K562 (cell line): ENCODE data around the gene KCNB1. TPM values are rescaled to one million over a fixed set of nuclear protein-coding genes. Genes with fewer than 3 reads are reported as not detected.

Experiments
- ATAC-seq: fragments of 200-7000 bp; cut with Tn5 transposase; 3 replicates; pipeline ENCODE4 v1.9.1; 2020; ENCODE audit warnings: moderate library complexity
- BruUV-seq: library from RNA; stranded (reverse); fragments of 400-500 nt; replicated peaks from 2 replicates; lab custom pipeline; 2021; lab: Mats Ljungman, UMichigan
- CTCF ChIA-PET: fragments of 300-600 bp; formaldehyde crosslinking; extraction: SDS; loops from one replicate; lab custom pipeline; 2021; ENCODE audit warnings: low intra/inter-chr PET ratio; lab: Yijun Ruan, JAX
- POLR2A ChIA-PET: fragments of 300-600, 350-650 bp; sonication (Branson Sonifier 250); formaldehyde crosslinking; extraction: SDS; loops from one replicate; lab custom pipeline; 2021; ENCODE audit warnings: antibody characterized with exemption, inconsistent platforms; lab: Yijun Ruan, JAX
- DNase-seq, 4 experiments: peaks; one replicate each; pipeline versions ENCODE4 v3.0.0 to v3.0.0-alpha.2; 2011 to 2018; ENCODE audit warnings: low spot score in 3 of 4, mixed read lengths in 3 of 4; ENCODE audit errors: extremely low read depth in 1 of 4
- FAIRE-seq: peaks from 2 replicates; lab custom pipeline; 2011; peaks lifted over from hg19 to GRCh38; lab: Jason Lieb, UNC
- H2AFZ ChIP-seq: 2 replicates; pipeline ENCODE4 v1.6.0; 2011; ENCODE audit warnings: low read depth, low read length, control low read depth, inconsistent platforms
- H3K27ac ChIP-seq: fragments of 200-600 bp; 3 replicates; pipeline ENCODE4 v1.8.0; 2011; ENCODE audit warnings: low read depth, mild to moderate bottlenecking, control low read depth, inconsistent platforms, low read length, moderate library complexity, mixed read lengths; ENCODE audit errors: extremely low read depth
- H3K27me3 ChIP-seq, 2 experiments: fragments of 300-600 bp in 1 of 2; 2 replicates in 1 of 2; 3 replicates in 1 of 2; pipeline versions ENCODE4 v1.6.0 to v1.8.0; 2011; ENCODE audit warnings: inconsistent platforms in 2 of 2, low read length in 2 of 2, mild to moderate bottlenecking in 1 of 2, mixed read lengths in 1 of 2, moderate library complexity in 1 of 2; ENCODE audit not compliant: control insufficient read depth in 2 of 2, insufficient read depth in 2 of 2
- H3K36me3 ChIP-seq: fragments of 300-600 bp; 3 replicates; pipeline ENCODE4 v1.8.0; 2011; ENCODE audit warnings: mild to moderate bottlenecking, low read length, inconsistent platforms; ENCODE audit not compliant: control insufficient read depth, insufficient read depth
- H3K4me1 ChIP-seq, 2 experiments: fragments of 200-600 bp in 1 of 2; replicated peaks in 1 of 2; 2 replicates in 1 of 2; 3 replicates in 1 of 2; pipeline versions ENCODE4 v1.5.1 to v1.8.0; 2011; ENCODE audit warnings: inconsistent platforms in 2 of 2, low read length in 2 of 2, mild to moderate bottlenecking in 1 of 2, mixed read lengths in 1 of 2, moderate library complexity in 1 of 2; ENCODE audit not compliant: control insufficient read depth in 2 of 2, insufficient read depth in 2 of 2
- H3K4me2 ChIP-seq: 2 replicates; pipeline ENCODE4 v1.6.1; 2011; ENCODE audit warnings: low read length, control low read depth, inconsistent platforms, mixed read lengths; ENCODE audit not compliant: insufficient read depth
- H3K4me3 ChIP-seq: fragments of 200-600 bp; sonication (generic), shearing (Covaris generic); 2 replicates; pipeline ENCODE4 v1.5.1; 2016; ENCODE audit warnings: control low read depth, inconsistent platforms
- H3K79me2 ChIP-seq: fragments of 200-600 bp; 3 replicates; pipeline ENCODE4 v1.8.0; 2011; ENCODE audit warnings: low read length, inconsistent platforms; ENCODE audit not compliant: control insufficient read depth, insufficient read depth
- H3K9ac ChIP-seq, 2 experiments: 2 replicates each; pipeline versions ENCODE4 v1.6.0 to v1.6.1; 2011; ENCODE audit warnings: low read depth in 2 of 2, low read length in 2 of 2, control low read depth in 1 of 2, inconsistent platforms in 1 of 2, mild to moderate bottlenecking in 1 of 2, mixed read lengths in 1 of 2; ENCODE audit not compliant: insufficient read depth in 1 of 2
- H3K9me1 ChIP-seq: one replicate; pipeline ENCODE4 v1.6.0; 2011; ENCODE audit warnings: inconsistent platforms, mild to moderate bottlenecking, low read length, moderate library complexity; ENCODE audit not compliant: control insufficient read depth, insufficient read depth
- H3K9me3 ChIP-seq: replicated peaks from 2 replicates; pipeline ENCODE4 v1.5.1; 2011; ENCODE audit warnings: low read depth, low read length, inconsistent platforms; ENCODE audit not compliant: control insufficient read depth, insufficient read depth
- H4K20me1 ChIP-seq: replicated peaks from 2 replicates; pipeline ENCODE4 v1.6.1; 2011; ENCODE audit warnings: low read length, inconsistent platforms, mixed read lengths; ENCODE audit not compliant: control insufficient read depth, insufficient read depth
- CREB3L1 ChIP-seq: fragments of 450-650 bp; IDR thresholded peaks from 2 replicates; pipeline ENCODE4 v1.6.1; 2014; ENCODE audit warnings: low read depth, mild to moderate bottlenecking, moderate library complexity, borderline replicate concordance
- E2F8 ChIP-seq: fragments of 450-650 bp; IDR thresholded peaks from 2 replicates; pipeline ENCODE4 v1.7.1; 2018; ENCODE audit warnings: mild to moderate bottlenecking, low read depth; ENCODE audit not compliant: partially characterized antibody
- ELF4 ChIP-seq: fragments of 450-650 bp; formaldehyde crosslinking; IDR thresholded peaks from 2 replicates; pipeline ENCODE4 v1.4.0; 2022; ENCODE audit warnings: missing genetic modification characterization
- FOXP4 ChIP-seq: sonication (generic); formaldehyde crosslinking; IDR thresholded peaks from 2 replicates; pipeline ENCODE4 v1.8.0; 2022; ENCODE audit warnings: mild to moderate bottlenecking, missing genetic modification reagents, borderline replicate concordance
- IRF2 ChIP-seq: sonication (generic); formaldehyde crosslinking; IDR thresholded peaks from 2 replicates; pipeline ENCODE4 v1.8.1; 2022; ENCODE audit warnings: mild to moderate bottlenecking, missing genetic modification reagents
- JUNB ChIP-seq: fragments of 450-650 bp; formaldehyde crosslinking; conservative IDR thresholded peaks from 2 replicates; pipeline ENCODE4 v1.4.0; 2020; ENCODE audit warnings: mild to moderate bottlenecking
- KDM4B ChIP-seq, 2 experiments: fragments of 450-650 bp in 1 of 2; sonication (generic) in 1 of 2; IDR thresholded peaks; 2 replicates each; pipeline ENCODE4 v1.6.1; 2016 to 2017; ENCODE audit warnings: borderline replicate concordance in 2 of 2, antibody characterized with exemption in 1 of 2, low read depth in 1 of 2, mild to moderate bottlenecking in 1 of 2
- LARP7 ChIP-seq: fragments of 450-650 bp; IDR thresholded peaks from 2 replicates; pipeline ENCODE4 v1.6.1; 2016
- MXI1 ChIP-seq: IDR thresholded peaks from 2 replicates; pipeline ENCODE4 v1.6.1; 2011; ENCODE audit warnings: low read depth, mild to moderate bottlenecking, improper control_type of control experiment, low read length
- NEUROD1 ChIP-seq: fragments of 150-350 bp; IDR thresholded peaks from 2 replicates; pipeline ENCODE4 v1.6.1; 2014; ENCODE audit warnings: borderline replicate concordance, low read length, low read depth; ENCODE audit not compliant: partially characterized antibody
- NFE2L1 ChIP-seq: fragments of 450-650 bp; IDR thresholded peaks from 2 replicates; pipeline ENCODE4 v1.6.1; 2016; ENCODE audit warnings: missing genetic modification characterization, low read depth, mild to moderate bottlenecking, missing compliant biosample characterization, moderate library complexity, borderline replicate concordance
- TAL1 ChIP-seq: fragments of 450-650 bp; IDR thresholded peaks from 2 replicates; pipeline ENCODE4 v1.6.1; 2016; ENCODE audit warnings: mild to moderate bottlenecking
- ZNF436 ChIP-seq: fragments of 250-450, 450-650 bp; sonication (Bioruptor Pico); formaldehyde crosslinking; IDR thresholded peaks from 2 replicates; pipeline ENCODE4 v1.7.0; 2020; ENCODE audit warnings: mild to moderate bottlenecking
- ZNF583 ChIP-seq: fragments of 250-450 bp; sonication (Bioruptor Pico); IDR thresholded peaks from 2 replicates; pipeline ENCODE4 v1.4.0; 2020
- WGBS: fragments of 100-300 bp; shearing (Covaris generic); methylation state at CpG from one replicate; pipeline ENCODE4 v1.1.6; 2016; ENCODE audit warnings: low coverage, mixed read lengths; ENCODE audit not compliant: insufficient coverage; ENCODE audit errors: missing lambda C conversion rate; 5-methylcytosine and 5-hydroxymethylcytosine counted together
- in situ Hi-C: fragments of 300-500 bp; cut with MboI; formaldehyde crosslinking; loops from 4 replicates; pipeline ENCODE4 v1.15.0; 2018; ENCODE audit warnings: inconsistent platforms, mixed read lengths
- intact Hi-C: fragments of 100-400 bp; cut with micrococcal nuclease; formaldehyde crosslinking; loops from 2 replicates; pipeline ENCODE4 v1.14.2; 2022
- polyA plus RNA-seq, 8 experiments: library from polyadenylated mRNA; depleted of rRNA in 4 of 8; stranded (reverse) in 5 of 8; unstranded in 3 of 8; fragments of >200 nt; fragmentation: Nextera tagmentation in 2 of 8; fragmentation: Illumina TruSeq in 1 of 8; extraction: Ambion mirVana in 2 of 8; extraction: Trizol in 1 of 8; gene quantifications; 2 replicates each; pipeline versions ENCODE4 v1.2.1 to v1.2.3, GENCODE V29; 2011 to 2014; ENCODE audit warnings: inconsistent platforms in 1 of 8, missing spikeins in 1 of 8
- total RNA-seq, 7 experiments: library from RNA; depleted of rRNA in 6 of 7; stranded (reverse); fragments of >200 nt in 6 of 7; fragmentation: Illumina TruSeq in 2 of 7; extraction: Trizol in 2 of 7; gene quantifications; 2 replicates each; pipeline versions ENCODE4 v1.2.1 to v1.2.3, GENCODE V29; 2011 to 2021; ENCODE audit warnings: low replicate concordance in 1 of 7

The KCNB1 gene
- total and polyA plus RNA-seq, 9 of the 15 experiments (the other 6 are each of a cell fraction or from before 2014, with no cell fraction given) = 0.01 to 0.06 TPM; not detected in 7

GRCh38 chr20:49360242-49360968 lies 122.1 kb downstream of the KCNB1 start (continued):
- TF ChIP-seq E2F8 = no peak
- no peak for TF ChIP-seq MXI1

GRCh38 chr20:49356676-49357075 lies 125.8 kb downstream of the KCNB1 start:
- Histone ChIP-seq H3K4me2 (no peak overlapping the region), H3K27ac (no peak overlapping the region)
- no peak for TF ChIP-seq LARP7
- no peak for TF ChIP-seq IRF2 (CRISPR knock-in tag)
- TF ChIP-seq NEUROD1 = no peak
- TF ChIP-seq CREB3L1 = no peak
- TF ChIP-seq JUNB = no peak
- no peak for TF ChIP-seq NFE2L1 (tag)
- TF ChIP-seq ELF4 (CRISPR knock-in tag) = no peak
- no peak for TF ChIP-seq TAL1
- no peak for TF ChIP-seq ZNF583 (CRISPR knock-in tag)
- no peak for TF ChIP-seq FOXP4 (CRISPR knock-in tag)
- TF ChIP-seq ZNF436 (CRISPR knock-in tag) = no peak
- no peak for TF ChIP-seq KDM4B (IDR thresholded peaks at IDR 0.05; ENCODE audit: borderline replicate concordance in 2 of 2, low read depth in 1 of 2)

More at GRCh38 chr20:49356676-49357075, 125.8 kb downstream of the KCNB1 start:
- FAIRE-seq (no peak), ATAC-seq (no peak), DNase-seq (no peak)
- no peaks in the 10 kb centered on the region for H3K9me3 ChIP-seq
- H3K4me1 ChIP-seq = no peaks in the 10 kb centered on the region
- 0% methylated on average over 3 of the region's 3 CpGs for WGBS
- CTCF ChIA-PET = interaction anchor here (0.6 kb wide), 1 partner anchor 23 kb away, joined by 3 read pairs; no protein-coding TSS in a partner anchor
- POLR2A ChIA-PET = interaction anchor here (0.6 kb wide), 2 partner anchors 229 to 624 kb away, joined by 3 read pairs; no protein-coding TSS in a partner anchor
- no peak overlapping the region for H3K9ac ChIP-seq
- H3K4me3 ChIP-seq = no peak overlapping the region
- intact Hi-C loops (no loop called here), in situ Hi-C loops (no loop called here)
- no peaks in the 10 kb centered on the region for H3K36me3 ChIP-seq
- no peak overlapping the region for H2AFZ ChIP-seq
- no peaks in the 10 kb centered on the region for H4K20me1 ChIP-seq
- H3K9me1 ChIP-seq = peaks cover 4% of the 10 kb centered on the region
- peaks cover 24 to 25% of the 10 kb centered on the region in 2 experiments for H3K27me3 ChIP-seq
- H3K79me2 ChIP-seq = no peaks in the 10 kb centered on the region
- no TSS peak for BruUV-seq
